Duodenal mucosa (tissue), 2 donors: ENCODE measurements around the gene C1orf198.

Experiments used
- H3K27ac ChIP-seq: one replicate; pipeline ENCODE4 v1.7.0; 2013; ENCODE audit warnings: low read depth, low read length
- H3K27me3 ChIP-seq, 2 donors: one replicate each; pipeline ENCODE4 v1.7.0; 2013; ENCODE audit warnings: low read length in 2 of 2, control low read depth in 1 of 2; ENCODE audit not compliant: insufficient read depth in 2 of 2, control insufficient read depth in 1 of 2
- H3K36me3 ChIP-seq, 2 donors: one replicate each; pipeline ENCODE4 v1.7.0; 2013; ENCODE audit warnings: low read length in 2 of 2, control low read depth in 1 of 2; ENCODE audit not compliant: insufficient read depth in 2 of 2, control insufficient read depth in 1 of 2
- H3K4me1 ChIP-seq, 2 donors: one replicate each; pipeline ENCODE4 v1.7.0; 2013; ENCODE audit warnings: low read length in 2 of 2, control low read depth in 1 of 2; ENCODE audit not compliant: insufficient read depth in 2 of 2, control insufficient read depth in 1 of 2
- H3K4me3 ChIP-seq, 2 donors: one replicate each; pipeline ENCODE4 v1.7.0; 2013; ENCODE audit warnings: low read length in 2 of 2, low read depth in 1 of 2
- H3K9ac ChIP-seq, 2 donors: one replicate each; pipeline ENCODE4 v1.7.0; 2013; ENCODE audit warnings: low read length in 2 of 2, low read depth in 1 of 2
- H3K9me3 ChIP-seq, 2 donors: one replicate each; pipeline ENCODE4 v1.7.0; 2013; ENCODE audit warnings: low read length in 2 of 2, control low read depth in 1 of 2; ENCODE audit not compliant: control insufficient read depth in 1 of 2

The C1orf198 gene

DNA sequence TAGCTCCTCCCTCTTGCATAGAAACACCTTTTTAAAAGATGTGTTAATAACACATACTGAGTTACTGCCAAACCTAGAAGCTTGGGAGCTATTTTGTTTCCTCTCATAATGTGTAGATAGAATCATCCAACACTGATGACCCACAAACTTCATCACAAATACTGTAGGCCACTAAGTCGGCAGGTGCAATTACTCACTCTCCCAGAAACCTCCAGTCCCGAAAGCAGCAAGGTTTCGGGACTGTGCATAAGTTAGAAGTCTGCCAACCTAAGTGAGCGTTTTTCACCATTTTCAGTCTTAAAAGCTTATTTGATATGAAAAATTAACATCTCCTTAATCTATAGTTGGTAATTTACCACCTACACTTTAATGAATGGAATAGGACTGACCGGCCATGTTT, 32.0 kb downstream of the C1orf198 start:
- no peak overlapping the region for H3K9ac ChIP-seq
- no peaks in the 10 kb centered on the region for H3K27me3 ChIP-seq
- no peaks in the 10 kb centered on the region for H3K9me3 ChIP-seq
- peaks cover 0 to 22% of the 10 kb centered on the region in 2 donors for H3K36me3 ChIP-seq
- H3K4me3 ChIP-seq: no peak overlapping the region
- H3K27ac ChIP-seq: no peak overlapping the region
- H3K4me1 ChIP-seq: peaks cover 0 to 4% of the 10 kb centered on the region in 2 donors

DNA sequence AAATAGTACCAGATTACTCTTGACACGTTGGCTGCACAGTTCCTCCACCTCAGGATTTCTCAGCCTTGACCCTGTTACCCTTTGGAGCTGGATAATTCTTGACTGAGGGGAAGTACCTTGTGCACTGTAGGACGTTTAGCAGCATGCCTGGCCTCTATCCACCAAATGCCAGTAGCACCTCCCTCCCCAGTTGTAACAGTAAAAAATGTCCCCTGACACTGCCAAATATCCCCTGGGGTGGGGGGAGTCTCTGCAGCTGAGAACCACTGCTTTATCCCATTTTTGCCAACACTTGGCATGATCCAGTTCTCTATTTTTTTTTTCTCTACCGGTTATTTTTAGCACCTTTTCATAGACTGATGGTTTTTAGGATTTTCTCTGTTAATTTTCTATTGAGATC, 34.0 kb downstream of the C1orf198 start:
- H3K27ac ChIP-seq: no peak overlapping the region
- peaks cover 0 to 9% of the 10 kb centered on the region in 2 donors for H3K36me3 ChIP-seq
- H3K9me3 ChIP-seq: no peaks in the 10 kb centered on the region
- no peak overlapping the region for H3K4me3 ChIP-seq
- H3K9ac ChIP-seq: no peak overlapping the region
- peaks cover 0 to 4% of the 10 kb centered on the region in 2 donors for H3K4me1 ChIP-seq
- no peaks in the 10 kb centered on the region for H3K27me3 ChIP-seq

DNA sequence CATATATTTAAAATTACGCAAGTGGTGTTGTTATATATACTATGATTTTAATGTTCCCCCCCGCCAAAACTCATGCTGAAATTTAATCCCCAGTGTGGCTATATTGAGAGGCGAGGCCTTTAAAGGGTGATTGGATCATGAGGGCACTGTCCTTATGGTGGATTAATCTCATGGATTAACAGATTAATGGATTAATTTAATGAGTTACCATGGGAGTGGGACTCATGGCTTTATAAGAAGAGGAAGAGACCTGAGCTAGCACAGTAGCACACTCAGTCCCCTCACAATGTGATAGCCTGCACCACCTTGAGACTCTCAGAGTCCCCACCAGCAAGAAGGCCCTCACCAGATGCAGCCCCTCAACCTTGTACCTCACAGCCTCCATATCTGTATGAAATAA, 34.8 kb downstream of the C1orf198 start:
- H3K36me3 ChIP-seq: peaks cover 0 to under 1% of the 10 kb centered on the region in 2 donors
- H3K4me3 ChIP-seq: no peak overlapping the region
- peaks cover 0 to 4% of the 10 kb centered on the region in 2 donors for H3K4me1 ChIP-seq
- H3K27me3 ChIP-seq: no peaks in the 10 kb centered on the region
- no peak overlapping the region for H3K9ac ChIP-seq
- no peak overlapping the region for H3K27ac ChIP-seq
- no peaks in the 10 kb centered on the region for H3K9me3 ChIP-seq

DNA sequence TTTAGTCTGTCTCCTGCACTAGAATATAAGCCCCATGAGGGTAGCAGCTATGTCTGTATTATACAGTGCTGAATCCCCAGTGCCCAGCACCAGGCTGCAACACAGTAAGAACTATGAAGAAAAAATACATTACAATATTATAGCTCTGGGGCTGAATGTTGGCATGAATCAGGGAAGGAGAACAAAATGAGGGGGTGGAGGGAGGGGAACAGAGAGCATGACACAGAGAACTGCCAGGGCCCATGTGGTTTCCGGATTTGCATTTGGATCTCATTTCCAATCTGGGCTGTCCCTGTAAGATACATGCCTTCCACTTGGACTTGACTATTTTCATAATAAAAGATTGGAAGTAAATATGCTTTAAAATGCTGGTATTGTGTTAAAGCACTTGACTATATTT, 35.8 kb downstream of the C1orf198 start:
- H3K36me3 ChIP-seq: no peaks in the 10 kb centered on the region
- H3K27me3 ChIP-seq: no peaks in the 10 kb centered on the region
- H3K4me1 ChIP-seq: peaks cover 0 to 5% of the 10 kb centered on the region in 2 donors
- H3K27ac ChIP-seq: no peak overlapping the region
- no peaks in the 10 kb centered on the region for H3K9me3 ChIP-seq
- no peak overlapping the region for H3K4me3 ChIP-seq
- no peak overlapping the region for H3K9ac ChIP-seq

DNA sequence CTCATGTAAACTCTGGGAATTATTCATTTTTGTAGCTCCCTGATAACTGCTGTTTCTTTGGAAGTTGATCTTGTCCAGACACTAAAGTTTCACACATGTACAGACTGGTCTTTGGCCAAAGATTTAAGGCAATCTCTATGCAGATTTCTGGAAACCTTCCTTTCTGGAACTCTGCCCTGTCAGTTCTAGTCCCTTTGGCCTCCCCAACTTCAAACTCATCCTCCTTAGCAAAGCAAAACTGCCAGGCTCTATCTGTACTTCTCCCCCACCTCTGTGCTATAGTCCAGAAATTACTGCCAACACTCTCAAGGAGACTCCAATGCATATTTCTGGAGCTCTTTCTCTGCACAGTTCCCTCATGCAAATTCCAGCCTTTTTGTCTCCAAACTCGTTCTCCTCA, 36.5 kb downstream of the C1orf198 start:
- Histone ChIP-seq H3K27me3 (no peaks in the 10 kb centered on the region), H3K9me3 (no peaks in the 10 kb centered on the region), H3K4me1 (peaks cover 0 to 10% of the 10 kb centered on the region in 2 donors), H3K27ac (no peak overlapping the region), H3K36me3 (no peaks in the 10 kb centered on the region), H3K4me3 (no peak overlapping the region), H3K9ac (no peak overlapping the region)

DNA sequence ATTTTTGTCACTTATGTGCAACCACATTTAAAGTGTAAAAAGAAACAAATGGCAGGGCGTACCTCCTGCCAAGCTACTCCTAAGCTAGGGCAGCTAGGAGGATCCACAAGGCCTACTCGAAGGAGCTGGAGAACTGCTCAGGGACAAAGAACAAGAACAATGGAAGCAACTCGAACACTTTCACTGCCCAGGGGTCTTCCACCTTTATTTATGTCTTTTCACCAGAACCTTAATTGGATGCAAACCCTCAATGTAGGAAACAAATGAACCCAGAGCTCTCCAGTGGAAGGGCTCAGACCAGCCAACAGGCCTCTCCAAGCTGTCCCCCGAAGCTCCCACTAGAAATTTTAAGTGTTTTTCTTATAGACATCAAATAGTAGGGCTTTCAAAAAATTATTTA, 39.9 kb downstream of the C1orf198 start:
- Histone ChIP-seq H3K4me1 (peaks cover 29 to 43% of the 10 kb centered on the region in 2 donors), H3K9me3 (no peaks in the 10 kb centered on the region), H3K4me3 (no peak overlapping the region), H3K36me3 (no peaks in the 10 kb centered on the region), H3K27me3 (no peaks in the 10 kb centered on the region), H3K27ac (no peak overlapping the region), H3K9ac (no peak overlapping the region)

DNA sequence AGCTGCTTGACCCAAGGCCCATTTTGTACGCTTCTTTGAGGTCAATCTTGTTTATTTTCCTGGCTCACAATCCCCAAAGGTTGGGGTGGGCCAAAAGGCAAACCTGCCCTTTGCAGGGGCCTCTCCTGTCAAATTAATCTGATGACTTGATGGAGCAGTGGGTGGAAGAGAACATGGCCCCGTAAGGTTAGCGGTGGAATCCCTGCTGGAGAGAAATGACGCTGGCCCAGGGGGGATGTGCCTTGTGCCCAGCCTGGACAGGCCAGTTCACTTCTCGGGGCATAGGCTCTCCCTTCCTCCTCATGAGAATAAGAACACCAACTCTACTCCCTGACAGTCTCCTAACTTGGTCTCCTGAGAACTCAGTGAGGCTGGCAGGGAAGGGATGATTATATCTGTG, 40.5 kb downstream of the C1orf198 start:
- no peak overlapping the region for H3K4me3 ChIP-seq
- no peak overlapping the region for H3K27ac ChIP-seq
- H3K27me3 ChIP-seq: no peaks in the 10 kb centered on the region
- H3K36me3 ChIP-seq: no peaks in the 10 kb centered on the region
- peaks cover 29 to 46% of the 10 kb centered on the region in 2 donors for H3K4me1 ChIP-seq
- no peaks in the 10 kb centered on the region for H3K9me3 ChIP-seq
- no peak overlapping the region for H3K9ac ChIP-seq

DNA sequence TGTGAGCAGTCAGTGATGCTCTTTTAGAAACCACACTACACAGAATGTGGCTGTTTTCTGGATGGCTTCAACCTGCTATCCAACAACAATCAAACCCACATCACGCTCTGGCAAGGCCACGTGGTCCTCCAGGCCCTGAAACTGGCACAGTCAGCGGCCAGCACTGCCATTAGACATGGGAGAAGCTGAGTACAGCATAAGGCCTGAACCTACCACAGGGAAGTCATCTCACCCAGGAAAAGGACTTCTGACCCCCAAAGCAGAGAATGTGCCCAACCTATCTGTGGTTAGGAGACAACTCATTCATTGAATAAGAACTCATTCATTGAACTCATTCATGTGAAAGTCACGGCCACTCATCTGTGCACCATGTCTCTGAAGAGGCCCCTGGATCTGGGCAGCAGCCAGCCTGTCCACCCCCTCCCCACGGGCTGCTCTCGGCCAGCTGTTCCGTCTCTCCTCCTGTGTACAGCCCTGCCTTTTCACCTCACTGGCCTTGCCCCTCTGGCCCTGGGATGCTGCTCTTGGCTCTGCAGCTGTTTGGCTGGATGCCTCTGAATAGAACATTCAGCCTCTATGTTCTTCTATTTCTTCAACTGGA, 41.1 kb downstream of the C1orf198 start:
- peaks cover 29 to 46% of the 10 kb centered on the region in 2 donors for H3K4me1 ChIP-seq
- no peak overlapping the region for H3K27ac ChIP-seq
- no peaks in the 10 kb centered on the region for H3K36me3 ChIP-seq
- H3K9me3 ChIP-seq: no peaks in the 10 kb centered on the region
- H3K4me3 ChIP-seq: no peak overlapping the region
- no peak overlapping the region for H3K9ac ChIP-seq
- no peaks in the 10 kb centered on the region for H3K27me3 ChIP-seq

DNA sequence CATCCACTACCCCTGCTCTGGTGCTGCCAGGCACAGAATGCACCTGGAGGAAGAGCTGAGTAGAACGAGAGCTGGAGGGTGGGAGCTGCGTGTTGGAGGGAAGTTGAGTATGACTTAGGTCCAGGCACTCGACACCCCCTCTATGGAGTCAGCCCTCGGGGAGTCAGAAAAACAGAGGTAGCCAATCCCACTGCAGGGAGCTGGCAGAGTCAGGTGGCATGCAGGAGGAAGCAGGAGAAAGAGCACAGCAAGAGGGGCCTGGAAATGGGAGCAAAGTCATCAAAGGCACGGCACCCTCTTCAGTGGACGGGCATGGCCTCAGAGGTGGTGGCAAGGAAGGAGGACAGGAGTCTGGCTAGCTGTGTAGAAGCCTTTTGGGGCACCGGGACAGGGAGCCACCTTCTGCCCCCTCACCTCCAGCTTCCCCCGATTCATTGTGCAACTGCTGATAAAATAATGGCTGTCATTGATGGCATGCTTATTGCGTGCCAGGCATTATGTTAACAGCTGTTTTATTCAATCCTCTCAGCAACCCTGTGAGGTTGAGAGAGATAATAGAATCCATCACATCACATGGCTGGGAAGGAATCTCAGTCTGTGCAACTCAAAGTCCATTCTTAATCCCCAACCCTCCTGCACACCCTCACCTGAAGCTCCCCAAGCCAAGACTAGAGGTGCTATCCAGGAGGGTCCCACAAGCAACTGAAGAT, 42.0 kb downstream of the C1orf198 start:
- no peaks in the 10 kb centered on the region for H3K9me3 ChIP-seq
- H3K27ac ChIP-seq: no peak overlapping the region
- H3K4me1 ChIP-seq: peaks cover 29 to 42% of the 10 kb centered on the region in 2 donors
- H3K9ac ChIP-seq: no peak overlapping the region
- no peaks in the 10 kb centered on the region for H3K36me3 ChIP-seq
- H3K27me3 ChIP-seq: no peaks in the 10 kb centered on the region
- H3K4me3 ChIP-seq: no peak overlapping the region

DNA sequence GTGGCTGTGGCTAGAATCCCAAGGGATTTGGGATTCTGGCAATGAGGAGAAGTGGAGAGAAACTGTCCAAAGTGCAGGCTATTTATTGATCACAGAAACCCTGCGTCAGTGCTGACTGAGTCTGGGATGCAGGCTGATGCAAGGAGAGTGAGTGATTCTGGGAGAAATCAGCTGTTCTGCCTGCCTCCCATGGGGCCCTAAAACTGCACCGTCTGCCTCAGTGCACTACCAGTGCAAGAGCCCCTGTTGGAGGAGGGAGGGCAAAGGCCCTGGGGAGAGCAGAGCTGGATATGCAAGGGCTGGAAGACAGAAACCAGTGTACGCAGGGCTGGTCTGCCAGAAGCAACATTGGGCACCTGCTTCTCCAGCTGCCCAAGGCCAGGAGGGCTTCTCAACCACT, 42.6 kb downstream of the C1orf198 start:
- no peak overlapping the region for H3K9ac ChIP-seq
- no peaks in the 10 kb centered on the region for H3K27me3 ChIP-seq
- no peaks in the 10 kb centered on the region for H3K36me3 ChIP-seq
- no peak overlapping the region for H3K27ac ChIP-seq
- H3K4me3 ChIP-seq: no peak overlapping the region
- no peaks in the 10 kb centered on the region for H3K9me3 ChIP-seq
- H3K4me1 ChIP-seq: peaks cover 29 to 42% of the 10 kb centered on the region in 2 donors
